Stimulated activated naive B cell treated with anti-CD40 and anti-IgM and Interleukin-4, amounts not matched to agents 10 μg/mL and 1 μg/mL and 100 μg/mL, for 72 hours (primary cell): ENCODE results near the gene CHEK2.

Experiments used
- ATAC-seq, 2 donors: fragments of 150-1000 bp; cut with Tn5 transposase; replicated peaks; 2 replicates each; pipeline ENCODE4 v1.10.0; 2021; ENCODE audit warnings: moderate library complexity in 1 of 2
- DNase-seq: peaks from one replicate; pipeline ENCODE4 v3.0.0; 2021
- H3K27ac Mint-ChIP-seq: one replicate; pipeline ENCODE4 v1.8.0; 2022; ENCODE audit warnings: mild to moderate bottlenecking, mixed read lengths
- H3K27me3 Mint-ChIP-seq, 2 donors: one replicate each; pipeline ENCODE4 v1.8.0; 2022; ENCODE audit warnings: mixed read lengths in 2 of 2
- H3K36me3 Mint-ChIP-seq, 2 donors: one replicate each; pipeline ENCODE4 v1.8.0; 2022; ENCODE audit warnings: mixed read lengths in 2 of 2, mild to moderate bottlenecking in 1 of 2
- H3K4me1 Mint-ChIP-seq, 2 donors: one replicate each; pipeline ENCODE4 v1.8.0; 2022; ENCODE audit warnings: mixed read lengths in 2 of 2, mild to moderate bottlenecking in 1 of 2
- H3K4me3 Mint-ChIP-seq, 2 donors: one replicate each; pipeline ENCODE4 v1.8.0; 2022; ENCODE audit warnings: mild to moderate bottlenecking in 2 of 2, mixed read lengths in 2 of 2, moderate library complexity in 1 of 2
- H3K9me3 Mint-ChIP-seq, 2 donors: one replicate each; pipeline ENCODE4 v1.8.0; 2022; ENCODE audit warnings: mixed read lengths in 2 of 2, mild to moderate bottlenecking in 1 of 2

The CHEK2 gene

GRCh38 chr22:28741785-28742561 lies at the start of gene CHEK2, which contains the start of gene HSCB:
TSS of gene CHEK2 (minus strand) at chr22:28741820. CDS start at chr22:28734721, 7,099 bp downstream.
TSS of gene HSCB (plus strand) at chr22:28742039. CDS start at chr22:28742096, 57 bp downstream.
- Mint-ChIP-seq H3K4me1 (peaks cover 13 to 22% of the 10 kb centered on the region in 2 donors), H3K27me3 (no peaks in the 10 kb centered on the region), H3K36me3 (peaks cover 14 to 27% of the 10 kb centered on the region in 2 donors), H3K4me3 (peak within 1 kb of the TSS; percentile 85 to 87), H3K9me3 (no peaks in the 10 kb centered on the region), H3K27ac (peak within 1 kb of the TSS; percentile 95)
- peak; percentile 98 for DNase-seq
- ATAC-seq = peak; percentile 93 to 95

- no peaks in the 10 kb centered on the region for H3K27me3 Mint-ChIP-seq
- no peaks in the 10 kb centered on the region for H3K9me3 Mint-ChIP-seq
- no peak overlapping the region for H3K4me3 Mint-ChIP-seq
- ATAC-seq (no peak), DNase-seq (no peak)
- peaks cover 37 to 72% of the 10 kb centered on the region in 2 donors for H3K4me1 Mint-ChIP-seq
- peaks cover 43 to 52% of the 10 kb centered on the region in 2 donors for H3K36me3 Mint-ChIP-seq
- H3K27ac Mint-ChIP-seq = no peak overlapping the region
Measured at GRCh38 chr22:28791124-28791523, 49.5 kb upstream of the CHEK2 start.

- peaks cover 42 to 50% of the 10 kb centered on the region in 2 donors for H3K36me3 Mint-ChIP-seq
- H3K27me3 Mint-ChIP-seq = no peaks in the 10 kb centered on the region
- H3K9me3 Mint-ChIP-seq = no peaks in the 10 kb centered on the region
- no peak overlapping the region for H3K4me3 Mint-ChIP-seq
- DNase-seq = no peak
- ATAC-seq = no peak
- no peak overlapping the region for H3K27ac Mint-ChIP-seq
- H3K4me1 Mint-ChIP-seq = peaks cover 23 to 50% of the 10 kb centered on the region in 2 donors
Measured at GRCh38 chr22:28788601-28789000, 47.0 kb upstream of the CHEK2 start.

- Mint-ChIP-seq H3K9me3 (no peaks in the 10 kb centered on the region), H3K27ac (no peak overlapping the region), H3K4me1 (peaks cover 6 to 8% of the 10 kb centered on the region in 2 donors), H3K27me3 (no peaks in the 10 kb centered on the region), H3K36me3 (peaks cover 32 to 42% of the 10 kb centered on the region in 2 donors), H3K4me3 (no peak overlapping the region)
- no peak for DNase-seq
- ATAC-seq = no peak
Measured at GRCh38 chr22:28783786-28784671, 42.4 kb upstream of the CHEK2 start.

- Mint-ChIP-seq H3K4me3 (no peak overlapping the region), H3K4me1 (peaks cover 2 to 18% of the 10 kb centered on the region in 2 donors), H3K9me3 (no peaks in the 10 kb centered on the region), H3K36me3 (peaks cover 30 to 34% of the 10 kb centered on the region in 2 donors), H3K27me3 (no peaks in the 10 kb centered on the region), H3K27ac (no peak overlapping the region)
- no peak for DNase-seq
- ATAC-seq = no peak
Measured at GRCh38 chr22:28780296-28780695, 38.7 kb upstream of the CHEK2 start.

GRCh38 chr22:28779833-28780232 lies 38.2 kb upstream of the CHEK2 start:
- H3K27me3 Mint-ChIP-seq = no peaks in the 10 kb centered on the region
- no peaks in the 10 kb centered on the region for H3K9me3 Mint-ChIP-seq
- no peak for ATAC-seq
- H3K27ac Mint-ChIP-seq = no peak overlapping the region
- peaks cover 26 to 33% of the 10 kb centered on the region in 2 donors for H3K36me3 Mint-ChIP-seq
- no peak for DNase-seq
- H3K4me3 Mint-ChIP-seq = no peak overlapping the region
- H3K4me1 Mint-ChIP-seq = peaks cover 3 to 23% of the 10 kb centered on the region in 2 donors

- no peak for ATAC-seq
- H3K27ac Mint-ChIP-seq = peak overlapping the region; percentile 84
Measured at GRCh38 chr22:28774378-28774777, 32.8 kb upstream of the CHEK2 start.

GRCh38 chr22:28773461-28773867 lies 31.8 kb upstream of the CHEK2 start:
- Mint-ChIP-seq H3K27me3 (no peaks in the 10 kb centered on the region), H3K4me3 (peak overlapping the region; percentile 88 to 93), H3K9me3 (peaks cover 2 to 5% of the 10 kb centered on the region in 2 donors), H3K36me3 (peaks cover 16 to 25% of the 10 kb centered on the region in 2 donors), H3K27ac (peak overlapping the region; percentile 95), H3K4me1 (peaks cover 15 to 36% of the 10 kb centered on the region in 2 donors)
- peak; percentile 3 to 4 for ATAC-seq
- DNase-seq = no peak

More at GRCh38 chr22:28774378-28774777, 32.8 kb upstream of the CHEK2 start:
- Mint-ChIP-seq H3K9me3 (peaks cover 2 to 5% of the 10 kb centered on the region in 2 donors), H3K4me3 (peak overlapping the region; percentile 47 to 72), H3K36me3 (peaks cover 16 to 25% of the 10 kb centered on the region in 2 donors), H3K4me1 (peaks cover 15 to 36% of the 10 kb centered on the region in 2 donors), H3K27me3 (no peaks in the 10 kb centered on the region)
- DNase-seq = no peak

GRCh38 chr22:28772633-28773460 lies 31.2 kb upstream of the CHEK2 start, which contains the start of gene CCDC117:
TSS of gene CCDC117 (plus strand) at chr22:28772695. CDS start at chr22:28772850, 155 bp downstream.
- no peaks in the 10 kb centered on the region for H3K27me3 Mint-ChIP-seq
- H3K4me3 Mint-ChIP-seq = peak within 1 kb of the TSS; percentile 93
- DNase-seq = peak; percentile 90
- H3K36me3 Mint-ChIP-seq = peaks cover 16 to 25% of the 10 kb centered on the region in 2 donors
- peak; percentile 95 to 97 for ATAC-seq
- H3K9me3 Mint-ChIP-seq = peaks cover 2 to 5% of the 10 kb centered on the region in 2 donors
- peaks cover 15 to 32% of the 10 kb centered on the region in 2 donors for H3K4me1 Mint-ChIP-seq
- H3K27ac Mint-ChIP-seq = peak within 1 kb of the TSS; percentile 97

- DNase-seq (no peak), ATAC-seq (no peak)
- H3K4me3 Mint-ChIP-seq = no peak overlapping the region
- peaks cover 15 to 27% of the 10 kb centered on the region in 2 donors for H3K4me1 Mint-ChIP-seq
- peak overlapping the region; percentile 25 for H3K27ac Mint-ChIP-seq
- H3K27me3 Mint-ChIP-seq = no peaks in the 10 kb centered on the region
- H3K36me3 Mint-ChIP-seq = peaks cover 15 to 24% of the 10 kb centered on the region in 2 donors
- H3K9me3 Mint-ChIP-seq = peaks cover 2 to 5% of the 10 kb centered on the region in 2 donors
Measured at GRCh38 chr22:28771195-28771791, 29.7 kb upstream of the CHEK2 start.

- Mint-ChIP-seq H3K9me3 (peaks cover 2 to 5% of the 10 kb centered on the region in 2 donors), H3K4me3 (no peak overlapping the region), H3K4me1 (peaks cover 9 to 11% of the 10 kb centered on the region in 2 donors)
Measured at GRCh38 chr22:28769394-28770085, 27.9 kb upstream of the CHEK2 start.

GRCh38 chr22:28768701-28769393 lies 27.2 kb upstream of the CHEK2 start:
- Mint-ChIP-seq H3K9me3 (peaks cover 2 to 5% of the 10 kb centered on the region in 2 donors), H3K27me3 (no peaks in the 10 kb centered on the region), H3K4me3 (no peak overlapping the region), H3K36me3 (peaks cover 3 to 6% of the 10 kb centered on the region in 2 donors), H3K4me1 (peaks cover 6 to 7% of the 10 kb centered on the region in 2 donors), H3K27ac (no peak overlapping the region)
- ATAC-seq (no peak), DNase-seq (no peak)

More at GRCh38 chr22:28769394-28770085, 27.9 kb upstream of the CHEK2 start:
- H3K27ac Mint-ChIP-seq = no peak overlapping the region
- H3K36me3 Mint-ChIP-seq = peaks cover 4 to 8% of the 10 kb centered on the region in 2 donors
- H3K27me3 Mint-ChIP-seq = no peaks in the 10 kb centered on the region
- DNase-seq (no peak), ATAC-seq (no peak)
